ENCODE measurements around the gene C1QB.

The C1QB gene

DNA sequence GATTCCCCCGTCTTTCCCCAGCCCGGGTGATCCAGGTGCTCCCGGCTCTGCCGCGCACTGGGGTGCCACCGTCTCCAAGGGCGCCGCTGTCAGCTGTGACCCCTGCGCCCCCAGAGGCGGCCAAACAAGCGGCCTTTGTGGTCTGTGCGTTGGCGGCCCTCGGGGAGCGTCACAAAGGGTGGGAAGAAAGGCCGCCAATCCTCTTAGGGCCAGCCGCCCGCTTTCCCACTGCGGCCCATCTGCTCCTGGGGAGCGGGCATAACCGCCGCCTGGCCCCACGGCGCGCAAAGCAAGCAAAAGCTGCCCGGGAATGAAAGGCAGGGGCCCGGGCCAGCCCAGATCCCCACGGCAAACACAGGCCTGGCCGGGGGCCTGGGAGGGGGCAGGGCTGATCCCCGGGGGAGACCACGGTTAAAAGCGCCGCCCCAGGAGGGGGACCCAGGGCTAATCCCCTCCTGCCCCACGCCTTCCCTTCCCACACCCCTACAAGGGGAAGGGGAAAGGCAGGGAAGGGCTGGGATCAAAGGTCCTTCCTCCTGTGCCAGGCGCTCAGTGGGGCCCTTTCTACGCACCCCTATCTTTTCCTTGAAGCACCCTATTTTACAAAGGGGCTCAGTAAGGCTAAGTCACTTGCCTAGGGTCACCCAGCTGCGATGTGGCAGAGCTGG lies 24.0 kb downstream of the C1QB start:
- no peaks in the 10 kb centered on the region for H3K27me3 ChIP-seq (ENCODE audit: insufficient read depth, low read length, poor library complexity, severe bottlenecking)
- H3K4me1 ChIP-seq (ENCODE audit: insufficient read depth, low read length, poor library complexity, severe bottlenecking): no peaks in the 10 kb centered on the region

DNA sequence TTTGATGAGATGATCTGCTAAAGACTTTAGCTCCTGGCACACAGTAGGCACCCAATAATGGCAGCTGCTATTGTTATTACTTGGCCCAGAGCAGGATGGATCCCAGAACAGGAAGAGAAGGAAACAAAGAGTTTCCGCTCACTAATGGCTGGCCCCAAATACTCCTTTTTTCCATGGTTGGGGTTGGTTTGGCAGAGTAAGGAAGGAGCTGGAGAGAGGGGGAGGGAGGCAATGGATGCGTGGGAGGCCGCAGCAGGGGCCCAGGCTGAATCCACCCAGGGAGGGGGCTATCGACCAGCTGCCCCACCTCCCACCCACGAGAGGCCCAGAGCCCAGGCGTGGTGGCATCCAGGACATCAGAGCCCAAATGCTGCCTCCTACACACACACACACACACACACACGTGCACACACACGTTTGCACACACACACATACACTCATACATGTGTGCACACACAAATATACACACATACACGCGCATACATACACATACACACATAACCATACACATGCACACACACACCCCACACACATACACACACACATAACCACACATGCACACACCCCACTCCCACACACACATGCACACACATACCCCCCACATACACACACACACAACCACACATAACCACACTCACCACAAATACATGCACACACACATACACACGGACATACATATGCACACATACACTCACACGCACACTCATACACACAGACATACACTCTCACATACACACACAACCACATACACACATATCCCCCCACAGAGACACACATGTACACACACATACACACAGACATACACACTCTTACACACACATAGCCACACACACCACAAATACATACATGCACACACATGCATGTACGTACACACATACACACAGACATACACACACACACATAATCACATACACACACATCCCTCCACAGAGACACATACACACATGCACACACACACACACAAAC lies 25.2 kb downstream of the C1QB start:
- no peak overlapping the region for H2AFZ ChIP-seq (ENCODE audit: low read length)
- no peaks in the 10 kb centered on the region for H3K4me1 ChIP-seq (ENCODE audit: insufficient read depth, low read length, poor library complexity, severe bottlenecking)
- no peaks in the 10 kb centered on the region for H3K9me2 ChIP-seq (replicated peaks; ENCODE audit: low read depth, low read length)
- H3K9me3 ChIP-seq (ENCODE audit: insufficient read depth, low read depth, low read length): no peaks in the 10 kb centered on the region
- H4K20me1 ChIP-seq (ENCODE audit: insufficient read depth, low read length, poor library complexity, severe bottlenecking): no peaks in the 10 kb centered on the region
- no peaks in the 10 kb centered on the region for H3K79me2 ChIP-seq (ENCODE audit: insufficient read depth, low read length)
- H3K27me3 ChIP-seq (ENCODE audit: insufficient read depth, low read length, poor library complexity, severe bottlenecking): no peaks in the 10 kb centered on the region
- no peaks in the 10 kb centered on the region for H3K36me3 ChIP-seq (ENCODE audit: insufficient read depth, low read length)
- no peaks in the 10 kb centered on the region for H3F3A ChIP-seq (ENCODE audit: low read depth)
- H3K9ac ChIP-seq (ENCODE audit: low read depth, low read length, poor library complexity, severe bottlenecking): no peak overlapping the region
- H3K4me3 ChIP-seq (ENCODE audit: low read length, poor library complexity, severe bottlenecking): no peak overlapping the region
- no peak for TF ChIP-seq EZH2phosphoT487 (IDR thresholded peaks at IDR 0.05; ENCODE audit: borderline replicate concordance)
- TF ChIP-seq, protein P1, sequence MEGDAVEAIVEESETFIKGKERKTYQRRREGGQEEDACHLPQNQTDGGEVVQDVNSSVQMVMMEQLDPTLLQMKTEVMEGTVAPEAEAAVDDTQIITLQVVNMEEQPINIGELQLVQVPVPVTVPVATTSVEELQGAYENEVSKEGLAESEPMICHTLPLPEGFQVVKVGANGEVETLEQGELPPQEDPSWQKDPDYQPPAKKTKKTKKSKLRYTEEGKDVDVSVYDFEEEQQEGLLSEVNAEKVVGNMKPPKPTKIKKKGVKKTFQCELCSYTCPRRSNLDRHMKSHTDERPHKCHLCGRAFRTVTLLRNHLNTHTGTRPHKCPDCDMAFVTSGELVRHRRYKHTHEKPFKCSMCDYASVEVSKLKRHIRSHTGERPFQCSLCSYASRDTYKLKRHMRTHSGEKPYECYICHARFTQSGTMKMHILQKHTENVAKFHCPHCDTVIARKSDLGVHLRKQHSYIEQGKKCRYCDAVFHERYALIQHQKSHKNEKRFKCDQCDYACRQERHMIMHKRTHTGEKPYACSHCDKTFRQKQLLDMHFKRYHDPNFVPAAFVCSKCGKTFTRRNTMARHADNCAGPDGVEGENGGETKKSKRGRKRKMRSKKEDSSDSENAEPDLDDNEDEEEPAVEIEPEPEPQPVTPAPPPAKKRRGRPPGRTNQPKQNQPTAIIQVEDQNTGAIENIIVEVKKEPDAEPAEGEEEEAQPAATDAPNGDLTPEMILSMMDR (conservative IDR thresholded peaks at IDR 0.05; ENCODE audit: low read length): no peak
- H3K4me2 ChIP-seq (ENCODE audit: low read depth, low read length, poor library complexity, severe bottlenecking): no peak overlapping the region

More for the DNA sequence above, 24.0 kb downstream of the C1QB start:
- Histone ChIP-seq H4K20me1 (ENCODE audit: insufficient read depth, low read length, poor library complexity, severe bottlenecking) (no peaks in the 10 kb centered on the region), H3F3A (ENCODE audit: low read depth) (no peaks in the 10 kb centered on the region), H3K9me3 (ENCODE audit: insufficient read depth, low read depth, low read length) (no peaks in the 10 kb centered on the region), H2AFZ (ENCODE audit: low read length) (no peak overlapping the region), H3K9me2 (replicated peaks; ENCODE audit: low read depth, low read length) (no peaks in the 10 kb centered on the region), H3K36me3 (ENCODE audit: insufficient read depth, low read length) (no peaks in the 10 kb centered on the region), H3K9ac (ENCODE audit: low read depth, low read length, poor library complexity, severe bottlenecking) (no peak overlapping the region), H3K4me3 (ENCODE audit: low read length, poor library complexity, severe bottlenecking) (no peak overlapping the region), H3K4me2 (ENCODE audit: low read depth, low read length, poor library complexity, severe bottlenecking) (no peak overlapping the region), H3K79me2 (ENCODE audit: insufficient read depth, low read length) (no peaks in the 10 kb centered on the region)
- TF ChIP-seq, protein P1 (conservative IDR thresholded peaks at IDR 0.05; ENCODE audit: low read length): no peak
- no peak for TF ChIP-seq EZH2phosphoT487 (IDR thresholded peaks at IDR 0.05; ENCODE audit: borderline replicate concordance)

DNA sequence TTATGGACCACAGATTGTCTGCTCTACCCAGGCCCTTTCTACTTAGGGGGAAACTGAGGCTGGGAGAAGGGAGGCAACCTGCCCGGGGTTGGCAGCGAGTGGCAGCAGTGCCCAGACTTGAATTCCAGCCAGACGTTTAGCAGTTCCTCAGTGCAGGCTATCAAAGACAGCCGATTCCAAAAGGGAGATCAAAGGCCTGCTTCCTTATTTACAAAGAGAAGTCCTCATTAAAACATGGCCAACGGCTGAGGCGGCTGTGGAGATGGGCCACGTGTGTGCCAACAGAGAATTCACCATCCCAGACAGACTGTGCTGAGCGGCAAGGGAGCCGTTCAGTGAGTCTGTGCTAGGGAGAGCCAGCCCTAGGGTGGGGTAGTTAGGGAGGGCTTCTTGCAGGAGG lies 27.7 kb downstream of the C1QB start:
- no peak for TF ChIP-seq EZH2phosphoT487 (IDR thresholded peaks at IDR 0.05; ENCODE audit: borderline replicate concordance)
- TF ChIP-seq, protein P1 (conservative IDR thresholded peaks at IDR 0.05; ENCODE audit: low read length): no peak
- Histone ChIP-seq H3K4me3 (ENCODE audit: low read length, poor library complexity, severe bottlenecking) (no peak overlapping the region), H3K4me2 (ENCODE audit: low read depth, low read length, poor library complexity, severe bottlenecking) (no peak overlapping the region), H3K9ac (ENCODE audit: low read depth, low read length, poor library complexity, severe bottlenecking) (no peak overlapping the region), H3K9me3 (ENCODE audit: insufficient read depth, low read depth, low read length) (no peaks in the 10 kb centered on the region), H3K27me3 (ENCODE audit: insufficient read depth, low read length, poor library complexity, severe bottlenecking) (no peaks in the 10 kb centered on the region), H4K20me1 (ENCODE audit: insufficient read depth, low read length, poor library complexity, severe bottlenecking) (no peaks in the 10 kb centered on the region), H3K9me2 (replicated peaks; ENCODE audit: low read depth, low read length) (no peaks in the 10 kb centered on the region), H3K36me3 (ENCODE audit: insufficient read depth, low read length) (no peaks in the 10 kb centered on the region), H3K4me1 (ENCODE audit: insufficient read depth, low read length, poor library complexity, severe bottlenecking) (no peaks in the 10 kb centered on the region), H3F3A (ENCODE audit: low read depth) (no peaks in the 10 kb centered on the region), H2AFZ (ENCODE audit: low read length) (no peak overlapping the region), H3K79me2 (ENCODE audit: insufficient read depth, low read length) (no peaks in the 10 kb centered on the region)
